Uterine smooth muscle cell (primary cell): ENCODE data around the gene TPSG1. TPM values are rescaled to one million over a fixed set of nuclear protein-coding genes. Genes with fewer than 3 reads are reported as not detected.

Experiments
- total RNA-seq: library from RNA; depleted of rRNA; stranded (reverse); fragments of >200 nt; gene quantifications from 2 replicates; pipeline ENCODE4 v1.2.3, GENCODE V29; 2014

Gene TPSG1
- total RNA-seq = 0.37 TPM in 1 of 2 replicates, not detected in the other

DNA sequence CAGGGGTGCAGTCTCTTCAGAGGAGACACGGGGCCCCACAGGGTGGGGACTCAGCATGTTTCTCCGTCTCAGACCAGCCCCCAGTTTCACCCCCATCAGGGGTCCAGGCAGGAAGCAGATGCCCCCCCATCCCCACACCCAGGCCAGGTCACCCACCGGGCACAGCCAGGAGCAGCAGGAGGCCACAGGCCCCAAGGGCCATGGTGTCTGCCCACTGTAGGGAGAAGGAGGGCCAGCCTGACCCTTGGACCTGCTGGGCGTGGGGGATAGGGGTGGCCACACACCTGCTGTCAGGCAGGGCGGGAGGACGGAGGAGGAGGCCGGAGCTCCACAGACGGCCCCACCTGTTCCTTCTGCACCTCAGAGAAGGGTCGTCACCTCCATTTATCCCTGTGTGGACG lies at the start of gene TPSG1:
Gene TPSG1 (minus strand): TSS at position 218 of the 401 bp plus-strand sequence. CDS start 16 bp downstream, at position 202.

DNA sequence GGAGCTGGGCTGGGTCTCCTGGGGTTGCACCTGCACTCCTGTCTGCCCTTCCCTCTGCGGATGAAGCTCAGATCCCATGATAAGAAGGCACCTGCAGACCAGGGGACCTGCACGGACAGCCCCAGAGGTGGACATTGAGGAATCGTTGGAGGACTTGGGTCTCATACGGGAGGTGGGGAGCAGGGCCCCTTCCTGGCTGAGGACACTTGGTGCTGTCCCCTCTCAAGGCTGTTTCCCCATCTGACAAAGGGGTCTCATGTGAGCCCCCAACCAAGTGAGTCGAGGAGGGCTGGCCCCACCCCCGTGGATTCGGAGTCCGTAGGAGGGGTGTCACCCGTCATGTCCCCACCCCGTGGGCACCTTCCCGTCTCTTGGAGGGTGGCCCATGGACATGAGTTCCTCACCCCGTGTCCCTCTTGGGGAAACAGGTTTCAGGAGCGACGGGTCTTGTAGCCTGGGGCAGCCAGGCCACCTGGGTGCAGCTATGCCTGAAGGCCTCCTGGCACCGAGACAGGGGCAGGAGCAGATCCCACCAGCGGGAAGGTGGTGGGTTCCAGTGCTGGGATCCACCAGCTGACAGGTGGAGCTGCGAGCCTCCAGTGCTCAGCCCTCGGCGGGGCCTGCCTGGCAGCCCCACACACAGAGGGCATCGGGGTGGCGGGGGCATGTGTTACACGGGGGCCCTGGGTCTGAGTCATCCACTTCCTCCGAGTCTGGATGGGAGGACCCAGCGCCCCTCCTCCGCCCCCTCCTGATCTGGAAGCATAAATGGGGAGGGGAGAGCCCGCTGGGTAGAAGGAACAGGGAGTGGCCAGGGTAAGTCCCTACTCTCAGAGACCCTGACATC lies 30.4 kb upstream of the TPSG1 start, which contains the start of gene TPSD1:
Gene TPSD1 (plus strand): TSS at position 794 of the 847 bp plus-strand sequence. CDS start 212 bp downstream, outside the sequence.

DNA sequence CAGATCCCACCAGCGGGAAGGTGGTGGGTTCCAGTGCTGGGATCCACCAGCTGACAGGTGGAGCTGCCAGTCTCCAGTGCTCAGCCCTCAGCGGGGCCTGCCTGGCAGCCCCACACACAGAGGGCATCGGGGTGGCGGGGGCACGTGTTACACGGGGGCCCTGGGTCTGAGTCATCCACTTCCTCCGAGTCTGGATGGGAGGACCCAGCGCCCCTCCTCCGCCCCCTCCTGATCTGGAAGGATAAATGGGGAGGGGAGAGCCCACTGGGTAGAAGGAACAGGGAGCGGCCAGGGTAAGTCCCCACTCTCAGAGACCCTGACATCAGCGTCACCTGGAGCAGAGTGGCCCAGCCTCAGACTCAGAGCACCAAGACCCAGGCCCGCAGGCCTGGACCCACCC lies 15.4 kb upstream of the TPSG1 start, which contains the start of gene TPSAB1:
Gene TPSAB1 (plus strand): TSS at position 270 of the 400 bp plus-strand sequence. CDS start 234 bp downstream, outside the sequence.

DNA sequence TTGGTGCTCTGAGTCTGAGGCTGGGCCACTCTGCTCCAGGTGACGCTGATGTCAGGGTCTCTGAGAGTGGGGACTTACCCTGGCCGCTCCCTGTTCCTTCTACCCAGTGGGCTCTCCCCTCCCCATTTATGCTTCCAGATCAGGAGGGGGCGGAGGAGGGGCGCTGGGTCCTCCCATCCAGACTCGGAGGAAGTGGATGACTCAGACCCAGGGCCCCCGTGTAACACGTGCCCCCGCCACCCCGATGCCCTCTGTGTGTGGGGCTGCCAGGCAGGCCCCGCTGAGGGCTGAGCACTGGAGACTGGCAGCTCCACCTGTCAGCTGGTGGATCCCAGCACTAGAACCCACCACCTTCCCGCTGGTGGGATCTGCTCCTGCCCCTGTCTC lies 5.0 kb upstream of the TPSG1 start, which contains the start of gene TPSB2:
Gene TPSB2 (minus strand): TSS at position 101 of the 387 bp plus-strand sequence. CDS start 233 bp downstream, outside the sequence.

Other genes starting within 250 kb of the TPSG1 start
- gene SOX8, start 243.5 kb downstream of the TPSG1 start, total RNA-seq = under 0.01 and 0.22 TPM in 2 replicates
- 0.12 TPM in 1 of 2 replicates, not detected in the other for gene SSTR5, start 152.5 kb downstream of the TPSG1 start, total RNA-seq
- gene C1QTNF8, start 129.0 kb downstream of the TPSG1 start, total RNA-seq = not detected in 2 replicates
- gene CACNA1H, start 72.2 kb downstream of the TPSG1 start, total RNA-seq = 22.6 and 57.2 TPM in 2 replicates
- gene TPSB2, start 4.9 kb upstream of the TPSG1 start, total RNA-seq = not detected in 2 replicates
- gene TPSAB1, start 15.4 kb upstream of the TPSG1 start, total RNA-seq = not detected in 2 replicates
- gene TPSD1, start 30.8 kb upstream of the TPSG1 start, total RNA-seq = not detected in 2 replicates
- gene UBE2I, start 84.4 kb upstream of the TPSG1 start, total RNA-seq = 56.1 and 85.5 TPM in 2 replicates
- gene BAIAP3, start 108.4 kb upstream of the TPSG1 start, total RNA-seq = 0.12 and 0.33 TPM in 2 replicates
- 102 and 105 TPM in 2 replicates for gene TSR3, start 126.6 kb upstream of the TPSG1 start, total RNA-seq
- 25.1 and 47.0 TPM in 2 replicates for gene GNPTG, start 126.7 kb upstream of the TPSG1 start, total RNA-seq
- gene UNKL, start 189.4 kb upstream of the TPSG1 start, total RNA-seq = 7.9 and 8.2 TPM in 2 replicates
- gene UQCC4, start 195.5 kb upstream of the TPSG1 start, total RNA-seq = 16.9 and 18.9 TPM in 2 replicates
- not detected in 2 replicates for gene PERCC1, start 205.8 kb upstream of the TPSG1 start, total RNA-seq
- 0.22 and 0.25 TPM in 2 replicates for gene CCDC154, start 219.3 kb upstream of the TPSG1 start, total RNA-seq
- gene CLCN7, start 249.8 kb upstream of the TPSG1 start, total RNA-seq = 64.7 and 110 TPM in 2 replicates